HG03280 (cell line): Measurements from ENCODE around the gene HIC2.
"Not testable (repeated sequence)": the region's sequence is repeated elsewhere in the genome, so short reads cannot be mapped to it uniquely, and the experiment has no call there.

Source experiments
- ATAC-seq: cut with Tn5 transposase; IDR thresholded peaks from one replicate; pipeline ENCODE4 v1.9.1; 2021; ENCODE audit warnings: mild to moderate bottlenecking, moderate library complexity; ENCODE audit not compliant: unreplicated experiment

Gene HIC2

DNA sequence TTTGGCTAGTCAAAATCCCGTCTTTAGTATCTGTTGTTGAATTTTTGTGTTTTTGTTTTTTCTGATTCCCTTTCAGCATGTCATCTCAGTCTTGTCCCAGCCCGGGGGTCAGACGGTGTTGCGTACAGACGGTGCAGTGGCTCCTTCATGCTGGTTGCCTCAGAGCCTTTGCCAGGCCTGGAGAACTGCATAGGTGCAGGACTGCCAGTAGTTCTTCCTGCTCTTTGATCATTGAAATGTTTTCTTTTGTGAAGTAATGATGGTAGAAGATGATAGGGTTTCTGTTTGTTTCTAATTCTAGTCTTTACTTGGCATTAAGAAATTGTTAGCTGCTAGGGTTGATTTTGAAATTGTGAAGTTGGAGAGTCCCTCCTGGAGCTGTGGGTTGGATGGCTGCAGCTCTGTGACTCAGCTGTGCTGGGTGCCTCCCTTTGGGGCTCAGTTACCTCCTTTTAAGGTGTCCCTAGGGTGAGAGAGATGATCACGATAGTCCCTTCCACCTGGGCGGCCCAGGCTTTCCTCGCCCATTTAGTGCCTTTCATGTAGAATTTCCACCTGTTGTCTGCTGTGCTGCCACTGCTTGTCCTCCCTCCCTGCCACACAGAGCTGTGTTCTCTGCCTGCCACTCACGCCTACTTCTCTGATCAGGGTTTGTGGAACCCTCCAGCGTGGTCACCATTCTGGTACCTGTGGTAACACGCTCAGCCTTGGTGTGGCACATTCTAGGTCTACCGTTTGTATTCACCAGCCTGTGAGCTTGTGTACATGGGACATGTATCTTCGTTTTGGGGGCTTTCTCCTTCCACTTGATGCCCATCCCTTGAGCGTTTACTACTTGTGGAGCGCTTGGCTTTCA lies 17.4 kb downstream of the HIC2 start:
- not testable (repeated sequence) for ATAC-seq

DNA sequence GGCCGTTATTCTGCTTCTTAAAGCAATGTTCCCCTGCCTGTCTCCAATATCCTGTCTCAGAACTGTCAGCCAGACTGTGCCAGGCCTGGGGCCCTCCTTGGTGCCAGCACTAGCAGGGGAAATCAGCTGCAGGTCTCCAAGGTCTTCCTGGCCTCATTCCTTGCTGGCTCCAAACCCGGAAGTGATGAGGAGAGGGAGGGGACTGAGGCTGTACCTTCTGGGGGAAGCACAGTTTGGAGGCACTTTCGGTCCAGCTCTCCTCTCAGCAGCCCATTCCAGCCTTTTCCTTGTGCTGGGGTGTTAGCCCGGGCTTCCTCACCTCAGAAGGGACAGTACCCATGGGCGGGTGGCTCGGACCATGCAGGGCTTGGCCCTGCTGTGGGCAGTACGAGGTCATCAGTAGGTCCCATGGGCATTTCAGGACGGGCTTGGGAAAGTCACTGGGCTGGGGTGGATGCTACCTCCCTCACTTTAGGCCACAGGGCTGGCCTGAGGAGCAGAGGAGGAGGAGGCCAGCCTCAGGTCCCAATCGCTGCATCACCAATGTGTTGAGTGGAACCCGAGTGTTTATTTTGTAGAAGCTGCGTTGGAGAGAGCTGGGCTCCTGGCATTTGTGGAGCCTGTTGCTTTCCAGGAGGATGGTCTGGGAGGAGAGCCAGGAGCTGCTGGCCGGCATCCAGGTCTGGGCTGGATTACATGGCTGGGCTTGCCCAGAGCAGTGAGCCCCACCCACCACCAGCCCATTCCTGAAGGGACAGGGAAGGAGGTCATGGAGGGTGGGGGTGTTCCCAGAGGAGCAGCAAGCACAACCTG lies 19.0 kb downstream of the HIC2 start:
- ATAC-seq, result not testable (repeated sequence)

DNA sequence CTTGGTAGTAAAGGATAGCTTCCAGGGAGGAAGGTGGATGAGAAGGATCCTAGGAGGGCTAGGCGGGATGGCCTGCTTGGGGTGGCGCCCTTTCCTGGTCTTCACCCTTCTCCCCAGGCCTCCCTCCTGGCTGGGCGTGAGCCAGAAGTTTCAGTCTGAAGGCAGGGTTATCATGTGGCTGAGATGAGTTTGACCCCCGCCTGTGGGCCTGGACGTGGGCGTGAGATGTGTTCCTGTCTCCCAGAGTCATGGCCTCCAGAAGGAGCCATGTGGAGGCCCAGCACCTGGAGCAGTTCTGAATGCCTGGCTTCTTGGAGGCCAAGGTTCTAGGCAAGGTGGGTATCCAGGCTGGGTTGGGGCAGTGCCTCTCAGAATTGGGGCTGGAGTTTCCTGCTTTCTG lies 20.8 kb downstream of the HIC2 start:
- ATAC-seq, result not testable (repeated sequence)

DNA sequence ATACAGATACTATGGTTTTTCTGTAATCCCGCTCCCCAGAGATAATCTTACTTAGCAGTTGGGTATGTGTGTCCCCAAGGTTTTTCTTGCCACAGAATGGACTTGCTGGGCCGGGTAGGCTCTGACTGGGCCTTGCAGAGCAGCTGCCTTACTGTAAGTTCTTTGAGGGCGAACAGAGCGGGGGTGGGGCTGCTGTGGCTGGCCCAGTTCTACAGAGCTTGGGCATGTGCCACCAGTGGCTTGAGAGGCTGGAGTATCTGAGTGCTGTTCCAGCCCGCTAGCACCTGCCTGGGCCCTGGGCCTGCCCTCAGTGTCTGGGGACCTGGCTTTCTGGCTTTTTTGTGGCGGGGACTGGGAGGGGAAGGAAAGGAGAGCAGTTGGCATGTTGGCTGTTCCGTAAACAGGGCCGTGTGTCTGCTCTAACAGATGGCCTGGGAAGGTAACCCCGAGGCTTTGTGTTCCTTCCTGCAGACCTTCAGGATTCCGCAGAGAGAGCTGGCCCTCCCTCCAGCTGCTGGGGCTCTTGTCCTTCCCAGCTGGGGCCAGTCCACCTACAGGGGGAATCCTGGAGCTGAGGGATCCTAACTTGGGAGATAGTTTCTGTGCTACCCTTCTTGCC lies 23.0 kb downstream of the HIC2 start:
- ATAC-seq, result not testable (repeated sequence)

DNA sequence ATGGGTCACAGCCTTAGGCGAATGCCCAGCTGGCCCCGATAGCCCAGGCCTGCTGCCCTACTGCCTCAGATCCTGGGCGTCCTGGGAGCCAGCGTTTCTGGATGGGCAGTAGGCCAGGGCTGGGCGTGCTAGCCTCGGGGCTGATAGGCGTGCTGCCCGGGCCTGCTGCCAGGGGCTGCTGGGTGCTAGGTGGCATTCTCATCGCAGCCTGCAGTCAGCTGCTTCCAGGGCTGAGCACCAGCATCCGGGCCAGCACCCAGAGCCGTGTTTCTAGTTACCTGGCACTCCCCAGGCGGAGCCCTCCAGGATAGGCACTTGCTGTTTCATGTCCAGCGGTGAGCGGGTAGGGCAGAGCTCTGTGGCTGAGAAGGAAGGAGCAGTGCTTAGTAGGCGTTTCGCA lies 23.5 kb downstream of the HIC2 start:
- ATAC-seq, result not testable (repeated sequence)

DNA sequence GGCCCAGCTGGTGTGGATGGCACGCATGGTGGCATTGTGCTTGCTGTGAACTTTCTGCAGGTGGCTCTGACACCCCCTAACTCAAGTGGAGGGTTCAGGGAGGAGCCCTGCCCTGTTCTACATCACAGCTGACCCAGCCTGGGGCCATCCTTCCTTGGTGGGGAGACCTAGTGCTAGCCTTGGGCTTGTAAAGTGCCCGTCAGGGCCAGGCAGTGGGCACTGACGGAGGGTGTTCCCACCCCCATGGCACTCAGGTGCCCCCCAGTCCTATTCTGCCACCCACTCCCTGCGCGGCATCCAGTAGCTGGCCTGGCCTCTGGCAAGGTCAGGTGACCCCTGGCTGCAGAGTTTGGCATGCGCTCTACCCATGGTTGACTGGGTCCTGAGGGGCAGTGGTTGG lies 24.0 kb downstream of the HIC2 start:
- not testable (repeated sequence) for ATAC-seq

DNA sequence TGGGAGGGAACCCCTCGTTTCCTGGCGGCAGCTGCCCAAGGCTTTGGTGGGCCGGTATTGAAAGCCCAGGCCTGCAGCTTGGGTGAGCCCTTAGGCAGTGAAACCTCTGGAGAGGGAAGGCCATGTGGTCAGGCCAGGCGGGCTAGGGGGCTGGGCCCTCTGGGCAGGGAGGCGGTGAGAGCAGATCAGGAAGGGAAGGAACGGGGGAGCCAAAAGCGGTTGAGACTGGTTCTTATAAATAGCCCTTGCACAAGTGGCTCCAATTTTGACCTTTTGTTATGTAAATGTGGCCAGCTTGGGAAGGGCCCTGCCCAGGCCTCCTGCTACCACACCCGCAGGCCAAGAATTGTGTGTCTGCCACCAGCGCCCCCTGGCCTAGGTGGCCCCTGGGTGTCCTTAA lies 25.0 kb downstream of the HIC2 start:
- not testable (repeated sequence) for ATAC-seq

DNA sequence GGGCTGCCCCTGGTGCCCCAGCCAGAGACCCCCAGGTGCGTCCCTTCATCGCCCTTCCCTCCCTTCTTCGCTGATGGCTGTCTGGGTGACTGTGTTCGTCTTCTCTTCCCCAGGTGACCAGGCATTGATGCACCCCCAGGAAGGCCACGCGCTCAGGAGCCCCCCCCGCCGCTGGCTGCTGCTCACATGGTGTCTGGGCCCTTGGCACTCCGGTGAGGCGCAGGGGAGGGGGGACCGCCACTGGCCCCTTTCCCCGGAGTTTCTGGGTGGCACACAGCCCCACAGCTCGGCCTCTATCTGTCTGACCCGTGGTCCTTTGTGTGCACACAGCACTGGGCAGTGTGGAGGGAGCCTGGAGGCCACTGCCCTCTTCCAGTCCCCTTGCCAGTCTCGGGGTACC lies 25.5 kb downstream of the HIC2 start:
- not testable (repeated sequence) for ATAC-seq

DNA sequence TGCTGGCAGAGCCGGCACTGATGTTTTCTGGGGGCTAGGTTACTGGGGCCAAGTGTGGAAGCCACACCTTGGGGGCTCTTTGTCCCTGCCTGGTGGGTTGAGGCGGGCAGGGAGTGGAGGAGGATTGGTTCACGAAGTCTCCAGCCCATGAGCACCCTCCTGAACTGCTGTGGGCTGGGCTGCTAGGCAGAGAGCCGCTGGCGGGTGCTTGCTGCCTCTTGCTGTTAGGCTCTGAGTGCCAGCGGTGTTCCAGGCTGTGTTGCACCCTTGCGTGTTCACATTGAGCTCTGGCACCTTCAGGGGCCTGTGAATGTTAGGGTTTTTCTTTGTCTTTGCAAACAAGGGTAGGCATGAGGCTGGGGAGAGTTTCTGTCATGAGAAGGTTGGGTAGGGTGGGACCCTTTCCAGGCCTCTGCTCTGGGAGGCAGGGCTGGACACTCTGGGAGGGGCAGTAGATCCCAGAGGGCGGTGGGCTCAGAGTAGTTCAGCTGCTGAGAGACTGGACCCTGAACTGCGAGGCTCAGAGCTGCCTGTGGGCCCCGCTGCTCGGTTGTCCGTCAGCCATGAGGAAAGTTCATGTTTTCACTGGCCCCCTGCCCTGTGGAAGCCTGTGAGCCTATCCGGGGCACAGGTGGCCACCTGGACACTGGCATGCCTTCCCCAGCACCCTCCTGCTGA lies 26.0 kb downstream of the HIC2 start:
- no peak for ATAC-seq

DNA sequence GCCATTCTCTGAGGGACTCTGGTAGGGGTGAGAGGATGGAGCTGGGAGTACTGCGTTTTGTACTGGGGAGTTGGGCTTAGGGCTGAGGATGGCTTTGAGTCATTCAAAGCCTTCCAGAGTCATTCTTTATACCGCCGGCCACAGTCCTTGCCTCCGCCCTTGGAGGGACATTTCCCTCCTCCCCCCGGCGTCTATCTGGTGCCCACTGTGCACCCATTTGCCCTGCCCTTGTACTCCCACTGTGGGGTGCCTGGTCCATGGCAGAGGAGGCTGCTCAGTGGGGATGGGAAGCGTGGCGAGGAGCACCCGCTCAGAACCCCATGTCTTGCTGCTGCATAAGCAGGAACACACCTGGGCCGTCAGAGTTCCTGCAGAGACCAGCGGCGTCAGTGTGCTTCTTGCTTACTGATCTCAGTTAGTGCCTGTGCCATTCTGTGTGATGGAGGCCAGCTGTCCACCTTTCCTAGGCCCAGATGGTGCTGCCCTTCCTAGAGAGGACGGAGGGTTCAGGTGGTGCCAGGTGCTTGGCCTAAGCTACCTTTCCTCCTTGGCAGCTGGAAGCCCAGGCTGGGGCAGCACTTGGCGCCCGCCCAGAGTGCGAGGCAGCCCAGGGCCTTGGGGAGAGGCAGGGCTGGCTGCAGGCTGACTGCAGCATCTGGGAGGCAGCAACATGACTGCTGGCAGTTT lies 26.7 kb downstream of the HIC2 start:
- ATAC-seq, result no peak

DNA sequence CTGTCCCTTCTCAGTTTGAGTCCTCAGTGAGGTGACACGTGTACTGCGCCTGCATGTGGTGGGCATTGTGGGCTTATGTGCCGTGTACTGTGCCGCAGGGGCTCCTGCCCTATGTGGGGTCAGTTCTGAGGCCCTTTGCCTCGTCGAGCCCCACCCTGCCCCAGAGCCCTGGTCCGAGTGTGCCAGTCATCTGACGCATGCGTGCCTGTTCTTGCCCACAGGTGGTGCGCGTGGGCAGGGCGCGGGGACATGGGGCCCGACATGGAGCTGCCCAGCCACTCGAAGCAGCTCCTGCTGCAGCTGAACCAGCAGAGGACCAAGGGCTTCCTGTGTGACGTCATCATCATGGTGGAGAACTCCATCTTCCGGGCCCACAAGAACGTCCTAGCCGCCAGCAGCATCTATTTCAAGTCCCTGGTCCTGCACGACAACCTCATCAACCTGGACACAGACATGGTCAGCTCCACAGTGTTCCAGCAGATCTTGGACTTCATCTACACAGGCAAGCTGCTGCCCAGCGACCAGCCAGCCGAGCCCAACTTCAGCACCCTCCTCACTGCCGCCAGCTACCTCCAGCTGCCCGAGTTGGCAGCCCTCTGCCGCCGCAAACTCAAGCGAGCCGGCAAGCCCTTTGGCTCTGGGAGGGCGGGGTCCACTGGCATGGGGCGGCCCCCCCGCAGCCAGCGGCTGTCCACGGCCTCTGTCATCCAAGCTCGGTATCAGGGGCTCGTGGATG lies 27.7 kb downstream of the HIC2 start:
- ATAC-seq, result no peak

DNA sequence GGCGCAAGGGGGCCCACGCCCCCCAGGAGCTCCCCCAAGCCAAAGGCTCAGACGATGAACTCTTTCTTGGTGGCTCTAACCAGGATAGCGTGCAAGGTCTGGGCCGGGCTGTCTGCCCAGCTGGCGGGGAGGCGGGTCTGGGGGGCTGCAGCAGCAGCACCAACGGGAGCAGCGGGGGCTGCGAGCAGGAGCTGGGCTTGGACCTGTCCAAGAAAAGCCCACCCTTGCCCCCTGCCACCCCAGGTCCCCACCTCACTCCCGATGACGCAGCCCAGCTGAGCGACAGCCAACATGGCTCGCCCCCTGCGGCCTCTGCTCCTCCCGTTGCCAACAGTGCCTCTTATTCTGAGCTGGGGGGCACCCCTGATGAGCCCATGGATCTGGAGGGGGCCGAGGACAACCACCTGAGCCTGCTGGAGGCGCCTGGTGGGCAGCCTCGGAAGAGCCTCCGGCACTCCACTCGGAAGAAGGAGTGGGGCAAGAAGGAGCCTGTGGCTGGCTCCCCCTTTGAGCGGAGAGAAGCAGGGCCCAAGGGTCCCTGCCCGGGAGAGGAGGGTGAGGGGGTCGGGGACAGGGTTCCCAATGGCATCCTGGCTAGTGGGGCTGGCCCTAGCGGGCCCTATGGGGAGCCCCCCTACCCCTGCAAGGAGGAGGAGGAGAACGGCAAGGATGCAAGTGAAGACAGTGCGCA lies 28.4 kb downstream of the HIC2 start:
- no peak for ATAC-seq

DNA sequence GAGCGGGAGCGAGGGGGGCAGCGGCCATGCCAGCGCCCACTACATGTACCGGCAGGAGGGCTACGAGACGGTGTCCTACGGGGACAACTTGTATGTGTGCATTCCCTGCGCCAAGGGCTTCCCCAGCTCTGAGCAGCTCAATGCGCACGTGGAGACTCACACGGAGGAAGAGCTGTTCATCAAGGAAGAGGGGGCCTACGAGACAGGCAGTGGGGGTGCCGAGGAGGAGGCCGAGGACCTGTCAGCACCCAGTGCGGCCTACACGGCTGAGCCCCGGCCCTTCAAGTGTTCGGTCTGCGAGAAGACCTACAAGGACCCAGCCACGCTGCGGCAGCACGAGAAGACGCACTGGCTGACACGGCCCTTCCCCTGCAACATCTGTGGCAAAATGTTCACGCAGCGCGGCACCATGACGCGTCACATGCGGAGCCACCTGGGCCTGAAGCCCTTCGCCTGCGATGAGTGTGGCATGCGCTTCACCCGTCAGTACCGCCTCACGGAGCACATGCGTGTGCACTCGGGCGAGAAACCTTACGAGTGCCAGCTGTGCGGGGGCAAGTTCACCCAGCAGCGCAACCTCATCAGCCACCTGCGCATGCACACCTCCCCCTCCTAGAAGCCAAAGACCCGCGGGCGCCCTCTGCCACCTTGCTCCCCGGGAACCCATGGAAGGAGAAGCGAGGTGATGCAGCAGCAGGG lies 29.1 kb downstream of the HIC2 start:
- no peak for ATAC-seq

DNA sequence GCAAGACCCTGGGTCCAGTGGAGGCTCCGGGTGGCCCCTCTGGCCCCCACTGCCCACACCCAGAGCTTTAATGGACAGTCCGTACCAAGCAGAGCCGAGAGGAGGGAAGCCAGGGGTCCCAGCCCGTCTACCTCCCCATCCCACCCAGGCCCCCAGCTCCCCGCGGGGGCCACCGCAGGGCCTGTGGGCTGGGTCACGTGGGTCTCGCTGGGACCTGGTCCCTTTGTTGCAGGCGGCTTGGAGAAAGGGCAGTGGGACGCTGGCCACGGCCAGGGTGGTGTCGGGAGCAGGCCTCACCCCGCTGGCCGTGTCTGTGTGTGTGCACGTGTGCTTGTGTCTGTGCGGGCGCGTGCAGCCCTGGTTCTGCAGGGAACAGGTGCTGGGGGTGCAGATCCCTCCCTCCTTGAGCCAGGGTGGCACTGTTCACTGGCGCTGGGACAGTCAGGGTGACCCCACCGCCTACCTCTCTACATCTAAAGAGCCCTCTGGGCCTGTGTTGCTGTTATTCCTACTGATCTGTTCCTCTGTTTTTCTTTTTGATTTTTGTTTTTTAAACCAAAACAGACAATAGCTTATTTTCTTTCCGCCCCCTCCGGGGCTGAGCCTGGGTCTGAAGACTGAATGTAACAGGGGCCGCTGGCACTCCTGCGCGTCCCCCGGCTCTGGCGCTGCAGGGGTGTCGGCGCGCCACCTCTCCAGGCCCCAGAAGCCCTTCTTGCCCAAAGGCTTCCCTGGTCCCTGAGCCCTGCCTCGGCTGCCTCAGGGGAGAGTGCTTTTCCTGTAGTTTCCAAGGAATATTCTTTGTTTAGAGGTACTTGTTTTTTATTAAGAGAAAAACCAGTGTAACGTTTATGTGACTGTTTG lies 29.9 kb downstream of the HIC2 start:
- no peak for ATAC-seq

DNA sequence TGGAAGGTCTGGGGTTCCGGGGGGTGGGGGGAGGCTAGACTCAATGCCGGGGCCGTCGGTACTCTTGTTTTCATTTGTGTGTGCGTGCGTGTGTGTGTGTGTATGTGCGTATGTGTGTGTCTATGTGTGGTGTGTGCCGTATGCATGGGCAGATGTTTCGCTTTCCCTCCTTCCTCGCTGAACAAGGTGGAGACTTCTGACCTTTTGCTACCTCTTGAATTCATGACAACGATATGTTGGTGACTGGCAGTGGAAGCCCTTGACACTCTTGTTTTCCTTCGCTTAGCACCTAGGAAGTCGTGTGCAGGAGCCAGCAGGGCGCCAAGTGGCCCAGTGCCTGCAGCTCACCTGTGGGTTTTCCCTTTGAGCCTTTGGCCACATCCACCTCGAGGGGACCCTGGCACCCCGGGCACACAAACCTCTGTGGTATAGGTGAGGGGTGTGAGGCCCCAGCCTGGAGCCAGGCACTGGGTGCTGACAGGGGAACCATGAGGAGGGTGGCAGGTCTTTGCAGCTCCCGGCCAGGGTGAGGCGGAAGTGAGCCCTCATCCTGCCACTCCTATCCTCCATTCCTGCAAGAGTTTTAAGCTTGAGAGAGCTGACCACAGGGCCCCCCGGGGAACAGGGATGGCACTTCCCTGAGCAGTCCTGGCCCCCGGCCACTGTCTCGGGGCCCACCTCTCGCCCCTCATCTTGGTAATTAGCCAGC lies 30.7 kb downstream of the HIC2 start:
- no peak for ATAC-seq

DNA sequence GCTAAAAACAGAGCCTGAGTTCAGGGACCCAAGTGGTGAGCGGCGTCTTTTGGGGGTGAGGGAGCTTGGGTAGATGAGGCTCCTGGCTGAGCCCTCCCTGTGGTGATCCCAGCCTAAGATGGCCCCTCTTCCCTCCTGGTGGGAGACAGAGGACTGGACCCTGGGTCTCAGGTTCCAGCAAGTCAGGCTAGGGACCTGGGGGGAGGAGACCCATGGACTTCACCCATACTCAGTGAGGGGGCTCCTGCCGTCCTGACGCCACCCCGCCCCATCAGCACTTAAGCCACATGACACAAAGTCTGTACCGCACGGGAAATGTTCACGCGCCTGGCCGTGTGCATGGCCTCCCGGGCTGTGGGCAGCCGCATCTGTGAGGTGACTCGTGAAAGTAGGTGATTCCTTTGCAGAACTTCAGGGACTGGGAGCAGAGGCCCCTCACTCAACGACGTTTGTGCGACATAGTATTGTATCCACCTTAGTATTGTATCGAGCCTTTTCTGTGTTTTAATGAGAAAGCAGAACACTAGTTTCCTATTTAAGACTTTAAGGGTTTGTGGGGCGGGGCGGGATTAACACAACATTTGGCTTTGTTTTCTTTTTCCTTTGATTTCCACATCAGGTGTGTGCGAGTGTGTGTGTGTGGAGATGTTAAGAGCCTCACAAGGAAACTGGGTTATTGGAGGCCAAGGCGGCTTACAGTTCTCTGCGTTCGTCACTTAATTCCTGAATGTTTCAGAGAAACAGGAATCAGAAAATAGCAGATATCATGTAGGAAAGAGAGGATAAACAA lies 31.7 kb downstream of the HIC2 start:
- no peak for ATAC-seq
